ENCODE data around the gene NME3.

NME3 gene

DNA sequence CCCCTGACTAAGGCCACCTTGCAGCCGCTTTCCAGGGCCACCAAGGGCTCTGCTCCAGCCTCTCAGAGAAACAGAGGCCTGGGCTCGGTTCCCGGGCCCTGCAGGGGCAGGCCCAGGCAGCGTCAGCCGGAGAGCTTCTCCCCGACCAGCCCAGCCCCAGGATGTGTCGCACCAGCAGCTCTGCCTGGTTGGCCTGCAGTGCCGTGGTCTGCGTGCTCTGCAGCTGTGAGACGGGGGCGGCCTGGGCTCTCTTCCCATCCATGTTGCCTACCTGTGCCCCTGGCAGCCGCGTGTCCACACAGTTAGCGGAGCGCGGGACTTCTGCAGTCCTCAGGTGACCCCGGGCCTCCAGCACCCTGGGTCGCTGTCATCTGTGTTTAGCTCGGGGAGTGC lies 17.4 kb upstream of the NME3 start:
- no peaks in the 10 kb centered on the region for H3K27me3 Mint-ChIP-seq (ENCODE audit: low read depth, poor library complexity)
- no peak overlapping the region for H3K4me3 Mint-ChIP-seq
- no peaks in the 10 kb centered on the region for H3K36me3 Mint-ChIP-seq (ENCODE audit: low read depth)
- peaks cover 10% of the 10 kb centered on the region for H3K4me1 Mint-ChIP-seq
- H3K27ac Mint-ChIP-seq = peak overlapping the region; percentile 89
- TF ChIP-seq, protein P1, sequence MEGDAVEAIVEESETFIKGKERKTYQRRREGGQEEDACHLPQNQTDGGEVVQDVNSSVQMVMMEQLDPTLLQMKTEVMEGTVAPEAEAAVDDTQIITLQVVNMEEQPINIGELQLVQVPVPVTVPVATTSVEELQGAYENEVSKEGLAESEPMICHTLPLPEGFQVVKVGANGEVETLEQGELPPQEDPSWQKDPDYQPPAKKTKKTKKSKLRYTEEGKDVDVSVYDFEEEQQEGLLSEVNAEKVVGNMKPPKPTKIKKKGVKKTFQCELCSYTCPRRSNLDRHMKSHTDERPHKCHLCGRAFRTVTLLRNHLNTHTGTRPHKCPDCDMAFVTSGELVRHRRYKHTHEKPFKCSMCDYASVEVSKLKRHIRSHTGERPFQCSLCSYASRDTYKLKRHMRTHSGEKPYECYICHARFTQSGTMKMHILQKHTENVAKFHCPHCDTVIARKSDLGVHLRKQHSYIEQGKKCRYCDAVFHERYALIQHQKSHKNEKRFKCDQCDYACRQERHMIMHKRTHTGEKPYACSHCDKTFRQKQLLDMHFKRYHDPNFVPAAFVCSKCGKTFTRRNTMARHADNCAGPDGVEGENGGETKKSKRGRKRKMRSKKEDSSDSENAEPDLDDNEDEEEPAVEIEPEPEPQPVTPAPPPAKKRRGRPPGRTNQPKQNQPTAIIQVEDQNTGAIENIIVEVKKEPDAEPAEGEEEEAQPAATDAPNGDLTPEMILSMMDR (IDR thresholded peaks at IDR 0.05) = no peak
- no peaks in the 10 kb centered on the region for H3K9me3 Mint-ChIP-seq
- no peak for DNase-seq

- H3K36me3 Mint-ChIP-seq (ENCODE audit: low read depth) = peaks cover 3% of the 10 kb centered on the region
- H3K27ac Mint-ChIP-seq = no peak overlapping the region
- DNase-seq = peak; percentile 3
- no peaks in the 10 kb centered on the region for H3K27me3 Mint-ChIP-seq (ENCODE audit: low read depth, poor library complexity)
- no peak overlapping the region for H3K4me3 Mint-ChIP-seq
- H3K4me1 Mint-ChIP-seq = peaks cover 15% of the 10 kb centered on the region
- no peaks in the 10 kb centered on the region for H3K9me3 Mint-ChIP-seq
- TF ChIP-seq, protein P1 (IDR thresholded peaks at IDR 0.05) = no peak
Measured at GRCh38 chr16:1788095-1788707, 16.9 kb upstream of the NME3 start.

- peaks cover 4% of the 10 kb centered on the region for H3K36me3 Mint-ChIP-seq (ENCODE audit: low read depth)
- TF ChIP-seq, protein P1 (IDR thresholded peaks at IDR 0.05) = no peak
- peak; percentile 3 for DNase-seq
- no peaks in the 10 kb centered on the region for H3K27me3 Mint-ChIP-seq (ENCODE audit: low read depth, poor library complexity)
- no peaks in the 10 kb centered on the region for H3K9me3 Mint-ChIP-seq
- no peak overlapping the region for H3K27ac Mint-ChIP-seq
- no peak overlapping the region for H3K4me3 Mint-ChIP-seq
- peaks cover 16% of the 10 kb centered on the region for H3K4me1 Mint-ChIP-seq
Measured at GRCh38 chr16:1787322-1788094, 16.2 kb upstream of the NME3 start.

- Mint-ChIP-seq H3K9me3 (no peaks in the 10 kb centered on the region), H3K27me3 (ENCODE audit: low read depth, poor library complexity) (no peaks in the 10 kb centered on the region), H3K27ac (no peak overlapping the region), H3K36me3 (ENCODE audit: low read depth) (peaks cover 4% of the 10 kb centered on the region), H3K4me1 (peaks cover 16% of the 10 kb centered on the region), H3K4me3 (no peak overlapping the region)
- no peak for DNase-seq
- TF ChIP-seq, protein P1 (IDR thresholded peaks at IDR 0.05) = no peak
Measured at GRCh38 chr16:1787056-1787321, 15.6 kb upstream of the NME3 start.

- peaks cover 4% of the 10 kb centered on the region for H3K36me3 Mint-ChIP-seq (ENCODE audit: low read depth)
- H3K9me3 Mint-ChIP-seq = no peaks in the 10 kb centered on the region
- DNase-seq = peak; percentile 3
- H3K4me1 Mint-ChIP-seq = peaks cover 22% of the 10 kb centered on the region
- no peak overlapping the region for H3K4me3 Mint-ChIP-seq
- H3K27me3 Mint-ChIP-seq (ENCODE audit: low read depth, poor library complexity) = no peaks in the 10 kb centered on the region
- TF ChIP-seq, protein P1 (IDR thresholded peaks at IDR 0.05) = no peak
- H3K27ac Mint-ChIP-seq = no peak overlapping the region
Measured at GRCh38 chr16:1786242-1787055, 15.1 kb upstream of the NME3 start.

Data from nephron progenitor cell (in vitro differentiated cells).